22Rv1 (cell line): Measurements from ENCODE around the gene COMMD10.
A peak's percentile ranks its signal among the peaks of the same experiment; 100 is the strongest.

ENCODE experiments used
- ZFX ChIP-seq: fragments of 450-650 bp; IDR thresholded peaks from 2 replicates; pipeline ENCODE4 v1.6.1; 2017; ENCODE audit warnings: antibody characterized with exemption, borderline replicate concordance
- TF ChIP-seq, protein P1 (sequence below): fragments of 450-650 bp; IDR thresholded peaks from 2 replicates; pipeline ENCODE4 v1.5.1; 2017; ENCODE audit warnings: mild to moderate bottlenecking

DNA sequence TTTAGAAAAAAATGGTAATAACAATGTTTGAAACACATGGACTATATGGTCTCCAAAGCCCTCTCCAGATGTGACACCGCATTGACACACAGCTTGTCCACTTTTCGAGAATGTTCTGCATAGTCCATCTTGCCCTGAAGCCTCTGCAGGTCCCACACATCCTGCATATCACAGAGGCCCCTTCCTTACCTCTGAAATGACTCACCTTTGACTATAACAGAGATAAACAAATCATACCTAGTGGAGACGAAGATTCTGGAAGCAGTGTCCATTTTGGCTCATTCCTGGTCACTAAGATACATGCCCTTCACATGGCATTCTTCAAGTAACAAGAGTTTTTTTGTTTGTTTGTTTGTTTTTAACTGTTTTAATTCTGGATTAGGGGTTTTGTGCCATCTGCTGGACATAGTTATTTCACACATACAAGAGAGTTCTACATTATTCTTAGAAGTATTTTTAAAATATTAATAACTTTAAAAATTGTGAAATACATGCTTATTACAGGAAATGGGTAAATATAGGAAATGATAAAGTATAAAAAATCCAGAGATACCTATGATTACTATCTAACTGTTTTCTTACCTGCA lies 47.5 kb upstream of the COMMD10 start:
- TF ChIP-seq, protein P1, sequence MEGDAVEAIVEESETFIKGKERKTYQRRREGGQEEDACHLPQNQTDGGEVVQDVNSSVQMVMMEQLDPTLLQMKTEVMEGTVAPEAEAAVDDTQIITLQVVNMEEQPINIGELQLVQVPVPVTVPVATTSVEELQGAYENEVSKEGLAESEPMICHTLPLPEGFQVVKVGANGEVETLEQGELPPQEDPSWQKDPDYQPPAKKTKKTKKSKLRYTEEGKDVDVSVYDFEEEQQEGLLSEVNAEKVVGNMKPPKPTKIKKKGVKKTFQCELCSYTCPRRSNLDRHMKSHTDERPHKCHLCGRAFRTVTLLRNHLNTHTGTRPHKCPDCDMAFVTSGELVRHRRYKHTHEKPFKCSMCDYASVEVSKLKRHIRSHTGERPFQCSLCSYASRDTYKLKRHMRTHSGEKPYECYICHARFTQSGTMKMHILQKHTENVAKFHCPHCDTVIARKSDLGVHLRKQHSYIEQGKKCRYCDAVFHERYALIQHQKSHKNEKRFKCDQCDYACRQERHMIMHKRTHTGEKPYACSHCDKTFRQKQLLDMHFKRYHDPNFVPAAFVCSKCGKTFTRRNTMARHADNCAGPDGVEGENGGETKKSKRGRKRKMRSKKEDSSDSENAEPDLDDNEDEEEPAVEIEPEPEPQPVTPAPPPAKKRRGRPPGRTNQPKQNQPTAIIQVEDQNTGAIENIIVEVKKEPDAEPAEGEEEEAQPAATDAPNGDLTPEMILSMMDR = peak; percentile 73
- no peak for TF ChIP-seq ZFX
